Left ventricle myocardium inferior (tissue), 1 donor: ENCODE data around the gene GNL1. TPM values are rescaled to one million over a fixed set of nuclear protein-coding genes. Genes with fewer than 3 reads are reported as not detected.

ENCODE experiments used
- DNase-seq: peaks from one replicate; pipeline ENCODE4 v3.0.0-alpha.2; 2020
- H3K27ac ChIP-seq: fragments of 200-600 bp; replicated peaks from 2 replicates; pipeline ENCODE4 v1.8.0; 2021
- H3K27me3 ChIP-seq: fragments of 200-600 bp; 2 replicates; pipeline ENCODE4 v1.8.0; 2021; ENCODE audit warnings: low read depth
- H3K36me3 ChIP-seq: fragments of 200-600 bp; 2 replicates; pipeline ENCODE4 v1.8.0; 2021
- H3K4me1 ChIP-seq: fragments of 200-600 bp; 2 replicates; pipeline ENCODE4 v1.8.0; 2021
- H3K4me3 ChIP-seq: fragments of 200-600 bp; 2 replicates; pipeline ENCODE4 v1.8.0; 2021; ENCODE audit warnings: mild to moderate bottlenecking, moderate library complexity
- H3K9me3 ChIP-seq: fragments of 200-600 bp; replicated peaks from 2 replicates; pipeline ENCODE4 v1.8.0; 2021
- CTCF ChIP-seq: fragments of 200-600 bp; IDR thresholded peaks from 2 replicates; pipeline ENCODE4 v1.8.0; 2021; ENCODE audit warnings: antibody characterized with exemption, mild to moderate bottlenecking, borderline replicate concordance
- intact Hi-C: fragments of 100-400 bp; cut with micrococcal nuclease; formaldehyde crosslinking; loops from one replicate; pipeline ENCODE4 v1.11.0; 2022
- total RNA-seq: library from RNA; stranded (reverse); fragmentation: NEBNext Ultra II Directional; extraction: Animal tissue kit (Norgen Biotek cat#: 25700); gene quantifications from one replicate; pipeline ENCODE4 v1.2.1, GENCODE V29; 2021
- donor health status: DM: no; HTN: yes; CAD: no; lungs with severe emphysema.

Gene GNL1
- total RNA-seq, 1 donor from 2014 or later, result 18.3 TPM

GRCh38 chr6:30573113-30573512 lies 16.8 kb upstream of the GNL1 start:
- peaks cover 51% of the 10 kb centered on the region for H3K4me1 ChIP-seq
- no peak overlapping the region for H3K27ac ChIP-seq
- intact Hi-C loops, result no loop called here
- no peak for DNase-seq
- TF ChIP-seq CTCF, result no peak
- no peaks in the 10 kb centered on the region for H3K27me3 ChIP-seq
- H3K36me3 ChIP-seq, result peaks cover 10% of the 10 kb centered on the region
- H3K9me3 ChIP-seq, result no peaks in the 10 kb centered on the region
- no peak overlapping the region for H3K4me3 ChIP-seq

- TF ChIP-seq CTCF, result no peak
- H3K4me3 ChIP-seq, result peak overlapping the region; percentile 82
- no peaks in the 10 kb centered on the region for H3K9me3 ChIP-seq
- intact Hi-C loops, result no loop called here
- no peaks in the 10 kb centered on the region for H3K27me3 ChIP-seq
- peak overlapping the region; percentile 92 for H3K27ac ChIP-seq
- no peak for DNase-seq
- peaks cover under 1% of the 10 kb centered on the region for H3K36me3 ChIP-seq
- H3K4me1 ChIP-seq, result peaks cover 51% of the 10 kb centered on the region
Measured at GRCh38 chr6:30572148-30572547, 15.9 kb upstream of the GNL1 start.

- TF ChIP-seq CTCF, result no peak
- H3K27ac ChIP-seq, result peak overlapping the region; percentile 92
- H3K4me1 ChIP-seq, result peaks cover 51% of the 10 kb centered on the region
- intact Hi-C loops, result no loop called here
- H3K36me3 ChIP-seq, result no peaks in the 10 kb centered on the region
- H3K4me3 ChIP-seq, result peak overlapping the region; percentile 82
- no peaks in the 10 kb centered on the region for H3K27me3 ChIP-seq
- H3K9me3 ChIP-seq, result no peaks in the 10 kb centered on the region
- DNase-seq, result peak; percentile 22
Measured at GRCh38 chr6:30571762-30572082, 15.4 kb upstream of the GNL1 start.

- peak within 1 kb of the TSS; percentile 82 for H3K4me3 ChIP-seq
- no peaks in the 10 kb centered on the region for H3K36me3 ChIP-seq
- H3K27me3 ChIP-seq, result no peaks in the 10 kb centered on the region
- intact Hi-C loops, result no loop called here
- DNase-seq, result peak; percentile 99
- no peaks in the 10 kb centered on the region for H3K9me3 ChIP-seq
- TF ChIP-seq CTCF, result no peak
- H3K27ac ChIP-seq, result peak within 1 kb of the TSS; percentile 92
- peaks cover 51% of the 10 kb centered on the region for H3K4me1 ChIP-seq
Measured at GRCh38 chr6:30571075-30571761, 14.9 kb upstream of the GNL1 start, which contains the start of gene ABCF1. TSS of gene ABCF1 (plus strand) at chr6:30571442. CDS start at chr6:30571488, 46 bp downstream.

GRCh38 chr6:30570740-30571074 lies 14.4 kb upstream of the GNL1 start:
- Histone ChIP-seq H3K27me3 (no peaks in the 10 kb centered on the region), H3K36me3 (no peaks in the 10 kb centered on the region), H3K27ac (peak overlapping the region; percentile 92), H3K9me3 (no peaks in the 10 kb centered on the region), H3K4me3 (peak overlapping the region; percentile 82), H3K4me1 (peaks cover 49% of the 10 kb centered on the region)
- no peak for TF ChIP-seq CTCF
- intact Hi-C loops, result no loop called here
- DNase-seq, result no peak

GRCh38 chr6:30570263-30570662 lies 14.0 kb upstream of the GNL1 start:
- intact Hi-C loops, result no loop called here
- Histone ChIP-seq H3K4me1 (peaks cover 45% of the 10 kb centered on the region), H3K27ac (peak overlapping the region; percentile 92), H3K9me3 (no peaks in the 10 kb centered on the region), H3K36me3 (no peaks in the 10 kb centered on the region), H3K27me3 (no peaks in the 10 kb centered on the region), H3K4me3 (peak overlapping the region; percentile 82)
- TF ChIP-seq CTCF, result no peak
- no peak for DNase-seq
